Fibroblast of villous mesenchyme (primary cell): ENCODE measurements around the gene SP5. TPM values are rescaled to one million over a fixed set of nuclear protein-coding genes. Genes with fewer than 3 reads are reported as not detected.
"Not testable (repeated sequence)": the region's sequence is repeated elsewhere in the genome, so short reads cannot be mapped to it uniquely, and the experiment has no call there.

Experiments used
- DNase-seq: peaks from one replicate; pipeline ENCODE4 v3.0.0-alpha.2; 2010; ENCODE audit warnings: low read depth
- H3K4me3 ChIP-seq: 2 replicates; pipeline ENCODE4 v1.5.1; 2011; ENCODE audit warnings: low read depth, mild to moderate bottlenecking, low read length
- total RNA-seq: library from RNA; depleted of rRNA; stranded (reverse); fragments of >200 nt; gene quantifications from 2 replicates; pipeline ENCODE4 v1.2.3, GENCODE V29; 2012
- TF ChIP-seq, protein P1 (sequence below): IDR thresholded peaks from 2 replicates; pipeline ENCODE4 v1.5.1; 2012; ENCODE audit warnings: low read depth, mild to moderate bottlenecking, low read length; ENCODE audit not compliant: insufficient read depth

SP5 gene
- total RNA-seq = not detected in 2 replicates

DNA sequence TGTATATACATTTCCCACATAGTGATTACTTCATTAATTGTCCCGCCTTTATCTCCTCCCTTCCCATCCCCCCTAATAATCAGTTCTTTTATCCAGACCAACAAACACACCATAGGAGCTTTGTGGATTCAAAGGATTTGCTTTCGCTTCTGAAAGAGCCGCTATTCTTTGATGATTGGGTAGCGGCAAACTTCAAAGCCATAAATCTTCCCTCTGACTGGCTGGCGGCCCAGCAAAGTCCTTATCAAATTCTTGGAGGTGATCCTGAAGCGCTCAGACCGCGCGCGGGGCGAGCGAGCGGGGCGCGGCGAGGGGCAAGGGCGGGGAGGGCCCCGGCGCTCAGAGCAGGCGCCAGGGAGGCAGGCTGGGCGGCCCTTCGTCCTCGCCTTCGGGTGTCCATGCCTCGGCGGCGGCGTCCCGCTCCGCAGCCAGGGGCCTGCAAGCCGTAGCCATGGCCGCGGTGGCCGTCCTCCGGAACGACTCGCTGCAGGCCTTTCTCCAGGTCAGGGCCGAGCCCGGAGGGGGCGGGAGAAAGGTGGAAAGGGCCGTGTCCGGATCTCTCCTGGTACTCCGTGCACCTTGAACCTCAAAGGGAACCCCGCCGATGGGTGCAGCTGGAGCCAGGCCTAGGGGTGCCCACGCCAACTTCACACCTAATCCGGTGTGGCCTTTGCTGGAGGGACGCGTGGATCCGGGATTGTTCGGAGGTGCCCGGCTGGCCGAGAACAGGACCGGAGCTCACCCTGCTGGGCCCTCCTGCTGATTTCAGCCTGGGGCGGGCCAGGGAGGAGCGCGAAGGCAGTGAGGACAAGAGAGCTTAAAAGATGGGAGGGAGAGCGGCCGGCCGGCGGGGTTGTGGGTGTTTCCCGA, at the start of gene SP5:
Gene SP5 (plus strand): TSS at position 276 of the 870 bp plus-strand sequence. CDS start 176 bp downstream, at position 452.
- peak within 1 kb of the TSS; percentile 45 for H3K4me3 ChIP-seq
- TF ChIP-seq, protein P1, sequence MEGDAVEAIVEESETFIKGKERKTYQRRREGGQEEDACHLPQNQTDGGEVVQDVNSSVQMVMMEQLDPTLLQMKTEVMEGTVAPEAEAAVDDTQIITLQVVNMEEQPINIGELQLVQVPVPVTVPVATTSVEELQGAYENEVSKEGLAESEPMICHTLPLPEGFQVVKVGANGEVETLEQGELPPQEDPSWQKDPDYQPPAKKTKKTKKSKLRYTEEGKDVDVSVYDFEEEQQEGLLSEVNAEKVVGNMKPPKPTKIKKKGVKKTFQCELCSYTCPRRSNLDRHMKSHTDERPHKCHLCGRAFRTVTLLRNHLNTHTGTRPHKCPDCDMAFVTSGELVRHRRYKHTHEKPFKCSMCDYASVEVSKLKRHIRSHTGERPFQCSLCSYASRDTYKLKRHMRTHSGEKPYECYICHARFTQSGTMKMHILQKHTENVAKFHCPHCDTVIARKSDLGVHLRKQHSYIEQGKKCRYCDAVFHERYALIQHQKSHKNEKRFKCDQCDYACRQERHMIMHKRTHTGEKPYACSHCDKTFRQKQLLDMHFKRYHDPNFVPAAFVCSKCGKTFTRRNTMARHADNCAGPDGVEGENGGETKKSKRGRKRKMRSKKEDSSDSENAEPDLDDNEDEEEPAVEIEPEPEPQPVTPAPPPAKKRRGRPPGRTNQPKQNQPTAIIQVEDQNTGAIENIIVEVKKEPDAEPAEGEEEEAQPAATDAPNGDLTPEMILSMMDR = no peak
- peak; percentile 39 for DNase-seq

GRCh38 chr2:170665743-170666142, 49.4 kb upstream of the SP5 start:
- no peak overlapping the region for H3K4me3 ChIP-seq
- TF ChIP-seq, protein P1 = no peak
- no peak for DNase-seq

DNA sequence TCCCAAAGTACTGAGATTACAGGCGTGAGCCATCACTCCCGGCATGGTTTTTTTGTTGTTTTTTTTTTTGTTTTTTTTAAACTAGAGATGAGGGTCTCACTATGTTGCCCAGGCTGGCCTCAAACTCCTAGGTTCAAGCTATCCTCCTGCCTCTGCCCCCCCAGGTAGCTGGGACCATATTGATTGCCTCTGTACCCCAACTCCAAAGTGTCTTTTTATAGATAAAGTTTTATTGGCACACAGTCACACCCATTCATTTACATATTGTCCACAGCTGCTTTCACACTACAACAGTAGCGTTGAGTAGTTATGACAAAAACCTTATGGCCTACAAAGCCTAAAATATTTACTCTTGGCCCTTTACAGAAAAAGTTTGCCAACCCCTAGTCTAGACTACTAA, 45.2 kb upstream of the SP5 start:
- no peak for DNase-seq
- no peak overlapping the region for H3K4me3 ChIP-seq

DNA sequence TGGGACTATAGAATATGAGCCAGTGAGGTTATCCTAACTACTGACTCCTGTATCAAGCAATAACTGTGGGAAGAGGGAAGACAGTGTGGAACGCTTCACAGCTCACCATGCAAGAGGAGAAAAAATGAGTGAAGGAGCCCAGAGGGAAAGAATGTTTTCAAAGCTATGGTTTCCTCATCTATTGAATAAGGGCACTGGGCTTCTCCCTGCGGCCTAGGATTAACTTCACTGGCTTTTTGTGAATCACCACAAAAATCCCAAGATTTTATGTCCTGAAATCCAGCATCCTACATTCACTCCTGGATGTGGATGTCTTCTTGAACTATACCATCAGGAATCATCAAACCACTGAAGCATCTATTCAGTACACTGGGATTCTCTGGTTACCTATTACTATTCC, 44.5 kb upstream of the SP5 start:
- TF ChIP-seq, protein P1 = no peak
- no peak overlapping the region for H3K4me3 ChIP-seq
- no peak for DNase-seq

More for the DNA sequence above, 45.2 kb upstream of the SP5 start:
- TF ChIP-seq, protein P1 = no peak

DNA sequence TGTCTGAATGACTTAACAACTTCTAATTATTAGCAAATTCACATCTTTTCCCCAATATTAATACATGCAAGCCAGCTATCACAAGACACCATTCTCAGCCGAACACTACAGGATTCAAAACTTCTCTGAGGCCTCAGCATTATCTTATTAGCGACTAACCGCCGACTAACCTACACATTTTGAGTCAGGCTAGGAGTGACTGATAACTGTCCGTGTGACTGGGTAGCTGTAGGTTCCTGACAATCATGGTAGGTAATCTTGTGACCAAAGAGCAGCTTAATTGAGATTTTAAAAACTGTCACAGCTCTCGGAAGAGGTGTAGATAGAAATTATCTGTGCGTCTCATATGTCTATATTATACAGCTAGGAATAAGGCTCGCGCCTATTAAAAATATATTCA, 44.1 kb upstream of the SP5 start:
- H3K4me3 ChIP-seq = no peak overlapping the region
- no peak for DNase-seq
- TF ChIP-seq, protein P1 = no peak

- not testable (repeated sequence) for H3K4me3 ChIP-seq, DNase-seq
These were observed 40.9 kb upstream of the SP5 start for GRCh38 chr2:170674282-170674681.

DNA sequence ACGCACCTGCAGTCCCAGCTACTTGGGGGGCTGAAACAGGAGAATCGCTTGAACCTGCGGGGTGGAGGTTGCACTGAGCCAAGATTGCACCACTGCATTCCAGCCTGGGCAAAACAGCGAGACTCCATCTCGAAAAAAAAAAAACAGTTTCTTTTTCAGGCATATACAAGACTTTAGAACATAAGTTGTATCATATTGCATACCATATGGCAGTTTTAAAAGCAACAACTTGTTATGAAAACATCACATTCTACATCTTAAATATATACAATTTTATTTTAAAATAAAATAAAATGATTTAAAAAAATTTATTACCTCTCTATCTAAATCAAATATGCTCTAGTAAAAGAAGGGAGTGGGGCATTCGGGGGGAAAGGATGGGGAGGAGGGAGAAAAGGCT, 39.4 kb upstream of the SP5 start:
- TF ChIP-seq, protein P1 = no peak
- no peak for DNase-seq
- H3K4me3 ChIP-seq = no peak overlapping the region
